HepG2 (cell line): ENCODE measurements around the gene PLEKHO1. TPM values are rescaled to one million over a fixed set of nuclear protein-coding genes. Genes with fewer than 3 reads are reported as not detected.
A peak's percentile ranks its signal among the peaks of the same experiment; 100 is the strongest.

Experiments
- ATAC-seq: fragments of 200-7000 bp; cut with Tn5 transposase; 3 replicates; pipeline ENCODE4 v1.9.1; 2020; ENCODE audit warnings: mild to moderate bottlenecking, moderate library complexity
- BruUV-seq: library from RNA; stranded (reverse); fragments of 400-500 nt; replicated peaks from 2 replicates; lab custom pipeline; 2021; lab: Mats Ljungman, UMichigan
- CTCF ChIA-PET: fragments of 300-600 bp; formaldehyde crosslinking; extraction: SDS; loops from one replicate; lab custom pipeline; 2021; ENCODE audit warnings: low total read pairs, inconsistent platforms, low intra/inter-chr PET ratio; lab: Yijun Ruan, JAX
- POLR2A ChIA-PET: fragments of 350-600 bp; sonication (Branson Sonifier 250); formaldehyde crosslinking; loops from one replicate; lab custom pipeline; 2020; ENCODE audit warnings: antibody characterized with exemption, inconsistent platforms; lab: Yijun Ruan, JAX
- DNase-seq: peaks from one replicate; pipeline ENCODE4 v3.0.0-alpha.2; 2015; ENCODE audit warnings: low spot score
- FAIRE-seq: peaks from 3 replicates; lab custom pipeline; 2011; peaks lifted over from hg19 to GRCh38; lab: Jason Lieb, UNC
- H2AFZ ChIP-seq: one replicate; pipeline ENCODE4 v1.6.1; 2011; ENCODE audit warnings: low read length, inconsistent platforms
- H3K27ac ChIP-seq: fragments of 300-600 bp; 3 replicates; pipeline ENCODE4 v1.8.0; 2011; ENCODE audit warnings: mixed run types, mild to moderate bottlenecking, mixed read lengths, low read length, inconsistent platforms; ENCODE audit not compliant: insufficient read depth; ENCODE audit errors: extremely low read length
- H3K27me3 ChIP-seq, 2 experiments: fragments of 200-600 bp in 1 of 2; 2 replicates in 1 of 2; 3 replicates in 1 of 2; pipeline versions ENCODE4 v1.6.0 to v1.8.0; 2011; ENCODE audit warnings: low read length in 2 of 2, mild to moderate bottlenecking in 2 of 2, moderate library complexity in 2 of 2, inconsistent platforms in 1 of 2; ENCODE audit not compliant: insufficient read depth in 2 of 2, control insufficient read depth in 1 of 2
- H3K36me3 ChIP-seq, 2 experiments: fragments of 200-600 bp in 1 of 2; replicated peaks in 1 of 2; 2 replicates in 1 of 2; 3 replicates in 1 of 2; pipeline versions ENCODE4 v1.5.1 to v1.8.0; 2011; ENCODE audit warnings: low read length in 2 of 2, inconsistent platforms in 1 of 2; ENCODE audit not compliant: insufficient read depth in 2 of 2, control insufficient read depth in 1 of 2
- H3K4me1 ChIP-seq: 2 replicates; pipeline ENCODE4 v1.5.1; 2012; ENCODE audit warnings: low read length, inconsistent platforms; ENCODE audit not compliant: insufficient read depth
- H3K4me2 ChIP-seq: 2 replicates; pipeline ENCODE4 v1.6.0; 2011; ENCODE audit warnings: low read depth, low read length, inconsistent platforms
- H3K4me3 ChIP-seq, 3 experiments: fragments of 200-600 bp in 1 of 3; sonication (generic), shearing (Covaris generic) in 1 of 3; replicated peaks in 1 of 3; 2 replicates each; pipeline ENCODE4 v1.5.1; 2011 to 2016; ENCODE audit warnings: low read length in 3 of 3, inconsistent platforms in 2 of 3, low read depth in 2 of 3, mild to moderate bottlenecking in 2 of 3, control low read depth in 1 of 3, mixed read lengths in 1 of 3; ENCODE audit not compliant: insufficient read depth in 1 of 3
- H3K79me2 ChIP-seq: one replicate; pipeline ENCODE4 v1.6.1; 2011; ENCODE audit warnings: low read length, inconsistent platforms; ENCODE audit not compliant: insufficient read depth
- H3K9ac ChIP-seq: 2 replicates; pipeline ENCODE4 v1.6.0; 2011; ENCODE audit warnings: mild to moderate bottlenecking, low read depth, low read length, inconsistent platforms; ENCODE audit not compliant: insufficient read depth
- H3K9me3 ChIP-seq: 2 replicates; pipeline ENCODE4 v1.5.1; 2012; ENCODE audit warnings: mild to moderate bottlenecking, low read length
- H4K20me1 ChIP-seq: 2 replicates; pipeline ENCODE4 v1.6.0; 2011; ENCODE audit warnings: inconsistent platforms, mild to moderate bottlenecking, low read length, moderate library complexity; ENCODE audit not compliant: insufficient read depth
- CENPBD1 ChIP-seq: sonication (generic); formaldehyde crosslinking; IDR thresholded peaks from 2 replicates; pipeline ENCODE4 v1.8.0; 2022; ENCODE audit warnings: missing genetic modification reagents, low read depth, mild to moderate bottlenecking, borderline replicate concordance
- CENPT ChIP-seq: sonication (generic); formaldehyde crosslinking; IDR thresholded peaks from 2 replicates; pipeline ENCODE4 v1.8.0; 2022; ENCODE audit warnings: low read depth, mild to moderate bottlenecking, moderate library complexity, missing genetic modification reagents
- FOXJ3 ChIP-seq: sonication (generic); formaldehyde crosslinking; IDR thresholded peaks from 2 replicates; pipeline ENCODE4 v1.4.0; 2020; ENCODE audit warnings: missing genetic modification reagents, mild to moderate bottlenecking, borderline replicate concordance
- ISL2 ChIP-seq: sonication (generic); formaldehyde crosslinking; IDR thresholded peaks from 2 replicates; pipeline ENCODE4 v1.5.0; 2020; ENCODE audit warnings: missing genetic modification reagents
- MTF1 ChIP-seq: sonication (generic); formaldehyde crosslinking; IDR thresholded peaks from 2 replicates; pipeline ENCODE4 v1.5.0; 2020; ENCODE audit warnings: missing genetic modification reagents
- PAX8 ChIP-seq: sonication (generic); formaldehyde crosslinking; IDR thresholded peaks from 2 replicates; pipeline ENCODE4 v1.8.0; 2022; ENCODE audit warnings: mild to moderate bottlenecking, missing genetic modification reagents, borderline replicate concordance
- RFX5 ChIP-seq: IDR thresholded peaks from 2 replicates; pipeline ENCODE4 v1.6.1; 2011; ENCODE audit warnings: low read depth, low read length, improper control_type of control experiment
- SPEN ChIP-seq: sonication (generic); formaldehyde crosslinking; IDR thresholded peaks from 2 replicates; pipeline ENCODE4 v1.5.1; 2020; ENCODE audit warnings: low read depth, mild to moderate bottlenecking, missing genetic modification reagents
- TAF1 ChIP-seq: sonication (generic); formaldehyde crosslinking; IDR thresholded peaks from 2 replicates; pipeline ENCODE4 v1.4.0; 2020; ENCODE audit warnings: missing genetic modification reagents
- TCF7 ChIP-seq: sonication (generic); IDR thresholded peaks from 2 replicates; pipeline ENCODE4 v1.6.1; 2016; ENCODE audit warnings: antibody characterized with exemption, low read depth
- YEATS2 ChIP-seq: sonication (generic); formaldehyde crosslinking; IDR thresholded peaks from 2 replicates; pipeline ENCODE4 v1.4.0; 2020; ENCODE audit warnings: missing genetic modification reagents, borderline replicate concordance
- ZBTB34 ChIP-seq: sonication (generic); formaldehyde crosslinking; IDR thresholded peaks from 2 replicates; pipeline ENCODE4 v1.8.0; 2022; ENCODE audit warnings: mild to moderate bottlenecking, missing genetic modification reagents
- ZBTB39 ChIP-seq: sonication (generic); formaldehyde crosslinking; IDR thresholded peaks from 2 replicates; pipeline ENCODE4 v1.5.0; 2020; ENCODE audit warnings: missing genetic modification reagents
- ZNF17 ChIP-seq: sonication (generic); formaldehyde crosslinking; IDR thresholded peaks from 2 replicates; pipeline ENCODE4 v1.5.0; 2020; ENCODE audit warnings: mild to moderate bottlenecking, missing genetic modification reagents
- ZNF430 ChIP-seq: sonication (generic); formaldehyde crosslinking; IDR thresholded peaks from 2 replicates; pipeline ENCODE4 v1.9.0; 2021; ENCODE audit warnings: mild to moderate bottlenecking, missing genetic modification reagents
- ZNF652 ChIP-seq: IDR thresholded peaks from 2 replicates; pipeline ENCODE4 v1.6.1; 2016; ENCODE audit warnings: low read depth, borderline replicate concordance
- ZNF790 ChIP-seq: sonication (generic); formaldehyde crosslinking; IDR thresholded peaks from 2 replicates; pipeline ENCODE4 v1.8.0; 2022; ENCODE audit warnings: missing genetic modification reagents, mild to moderate bottlenecking, borderline replicate concordance
- ZSCAN30 ChIP-seq: sonication (generic); formaldehyde crosslinking; IDR thresholded peaks from 2 replicates; pipeline ENCODE4 v1.5.0; 2020; ENCODE audit warnings: mild to moderate bottlenecking, missing genetic modification reagents
- WGBS: methylation state at CpG from one replicate; pipeline ENCODE4 v1.1.6; 2017; ENCODE audit warnings: low lambda C conversion rate; 5-methylcytosine and 5-hydroxymethylcytosine counted together
- in situ Hi-C: cut with HindIII; loops from 2 replicates; pipeline ENCODE4 v1.10.0; 2017; ENCODE audit warnings: low pct_unique_long_range_greater_than_20kb; ENCODE audit not compliant: extremely low pct_ligation_motif_present
- intact Hi-C: fragments of 100-400 bp; cut with micrococcal nuclease; formaldehyde crosslinking; loops from one replicate; pipeline ENCODE4 v1.10.0; 2022; ENCODE audit not compliant: unreplicated experiment
- polyA plus RNA-seq, 8 experiments: library from polyadenylated mRNA; depleted of rRNA in 3 of 8; stranded (reverse) in 7 of 8; unstranded in 1 of 8; fragments of >200 nt; fragmentation: Illumina TruSeq in 4 of 8; extraction: Trizol in 4 of 8; gene quantifications; 2 replicates each; pipeline versions ENCODE4 v1.2.1 to v1.2.3, GENCODE V29; 2011 to 2016; ENCODE audit warnings: low read depth in 4 of 8, missing spikeins in 1 of 8, mixed read lengths in 1 of 8; ENCODE audit not compliant: insufficient read depth in 1 of 8
- total RNA-seq, 5 experiments: library from RNA; depleted of rRNA; stranded (reverse); fragments of >200 nt; fragmentation: Illumina TruSeq; extraction: Trizol; gene quantifications; 2 replicates each; pipeline ENCODE4 v1.2.3, GENCODE V29; 2016; ENCODE audit warnings: low read depth in 1 of 5

PLEKHO1 gene
- total and polyA plus RNA-seq, 2 of the 13 experiments (the other 11 are each of a cell fraction or from before 2014, with no cell fraction given), result 9.8 to 10.1 TPM

DNA sequence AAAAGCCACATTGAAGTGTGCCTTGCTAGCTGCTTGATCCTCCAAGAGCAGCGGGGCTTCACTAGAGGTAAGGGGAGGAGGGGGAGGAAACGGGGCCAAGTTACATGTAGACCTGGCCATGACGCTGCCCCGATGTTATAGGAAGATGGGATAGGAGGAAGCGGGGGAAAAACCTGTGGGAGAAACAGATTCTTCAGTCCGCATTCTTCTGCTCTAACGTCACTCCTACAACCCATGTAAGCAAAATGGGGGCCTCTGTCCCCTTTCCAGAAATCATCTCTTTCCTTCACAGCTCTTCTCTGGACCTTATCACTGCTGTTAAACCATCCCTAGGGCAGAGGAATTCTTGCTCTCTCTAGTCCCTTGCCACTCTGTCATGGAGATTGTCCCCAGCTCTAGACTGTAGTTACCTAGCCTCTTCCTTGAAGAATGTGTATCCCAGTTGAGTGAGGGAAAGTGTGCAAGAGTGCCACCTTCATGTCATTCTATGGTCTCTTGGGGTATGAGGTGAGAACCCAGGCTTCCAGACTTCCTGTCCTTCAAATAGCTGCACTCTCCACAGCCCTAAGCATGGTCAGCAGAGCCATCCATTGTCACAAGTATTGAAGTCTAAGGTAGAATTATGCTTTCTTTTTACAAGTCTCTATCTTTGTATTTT is 11.4 kb downstream of the PLEKHO1 start (continued):
- TF ChIP-seq TCF7 (no peak), TAF1 (CRISPR knock-in tag) (no peak), MTF1 (CRISPR knock-in tag) (no peak), ISL2 (CRISPR knock-in tag) (no peak), FOXJ3 (CRISPR knock-in tag) (no peak), CENPT (CRISPR knock-in tag) (no peak), YEATS2 (CRISPR knock-in tag) (no peak)

- Histone ChIP-seq H3K9me3 (no peaks in the 10 kb centered on the region), H3K36me3 (peaks cover 0 to 9% of the 10 kb centered on the region in 2 experiments; a peak in 3 of 5 replicates), H4K20me1 (no peaks in the 10 kb centered on the region), H3K27me3 (peaks cover 1 to 13% of the 10 kb centered on the region in 2 experiments; a peak in 2 of 5 replicates), H3K4me1 (peaks cover 37% of the 10 kb centered on the region), H2AFZ (no peak overlapping the region), H3K9ac (peak overlapping the region; percentile 80; the same call in 1 of the 2 replicates), H3K27ac (no peak overlapping the region), H3K4me2 (peak overlapping the region; percentile 93), H3K4me3 (no peak overlapping the region; a peak in 1 of 6 replicates), H3K79me2 (no peaks in the 10 kb centered on the region)
- ATAC-seq (peak; percentile 11; the same call in 1 of the 3 replicates), FAIRE-seq (no peak), DNase-seq (no peak)
- BruUV-seq, result no TSS peak
- in situ Hi-C loops, result no loop called here
- intact Hi-C loops, result loop anchor here (5.0 to 10.0 kb wide), 2 partner anchors 95 to 197 kb away; partner anchors contain the start of gene VPS45
- ChIA-PET CTCF (no interaction called here), POLR2A (interaction anchor here (1.0 to 1.3 kb wide), 2 partner anchors 12 to 274 kb away, joined by 4 read pairs; partner anchors contain the start of gene PLEKHO1)
- 85% methylated on average over 8 of the region's 9 CpGs for WGBS
- TF ChIP-seq RFX5 (peak; percentile 32; the same call in 1 of the 2 replicates), ZNF790 (CRISPR knock-in tag) (no peak), CENPBD1 (no peak), PAX8 (CRISPR knock-in tag) (no peak), ZSCAN30 (CRISPR knock-in tag) (no peak), ZBTB39 (CRISPR knock-in tag) (0 out of 2 replicates have a peak, but pooled peaks have one; percentile 23), ZNF17 (no peak), SPEN (CRISPR knock-in tag) (no peak), ZBTB34 (no peak), ZNF652 (CRISPR knock-in tag) (no peak), ZNF430 (CRISPR knock-in tag) (0 out of 2 replicates have a peak, but pooled peaks have one; percentile 31)
These were observed 12.2 kb downstream of the PLEKHO1 start for GRCh38 chr1:150161747-150162581.
